ENCODE results near the gene NCF2. TPM values are rescaled to one million over a fixed set of nuclear protein-coding genes. Genes with fewer than 3 reads are reported as not detected.

Gene NCF2
- total RNA-seq, 1 experiment from 2014 or later, result not detected

DNA sequence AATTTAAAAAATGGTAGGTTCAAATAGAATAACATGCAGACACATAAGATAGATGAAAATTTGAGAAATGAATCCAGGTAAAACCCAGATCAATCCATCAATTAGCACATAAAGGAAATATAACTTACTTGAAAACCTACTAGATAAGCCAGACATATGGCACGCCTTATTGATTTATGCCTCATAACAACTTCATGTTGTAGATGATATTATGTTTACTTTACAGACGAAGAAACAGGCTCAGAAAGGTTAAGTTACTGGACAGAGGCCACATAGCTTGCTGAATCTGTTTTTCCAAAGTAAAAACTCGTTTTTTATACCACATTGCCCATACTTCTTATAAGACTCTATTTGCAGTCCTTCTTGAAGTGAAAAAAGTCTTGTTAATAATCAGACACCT is 22.1 kb upstream of the NCF2 start:
- no peaks in the 10 kb centered on the region for H3K36me3 ChIP-seq (ENCODE audit: insufficient read depth, low read length, poor library complexity, severe bottlenecking)
- H3K4me3 ChIP-seq (ENCODE audit: low read depth, low read length, poor library complexity, severe bottlenecking), result no peak overlapping the region
- H3K27me3 ChIP-seq (replicated peaks; ENCODE audit: insufficient read depth, low read depth, low read length, poor library complexity), result no peaks in the 10 kb centered on the region
- TF ChIP-seq EZH2 (IDR thresholded peaks at IDR 0.05; ENCODE audit: borderline replicate concordance, low read depth, low read length, poor library complexity, severe bottlenecking), result no peak
- TF ChIP-seq, protein P1, sequence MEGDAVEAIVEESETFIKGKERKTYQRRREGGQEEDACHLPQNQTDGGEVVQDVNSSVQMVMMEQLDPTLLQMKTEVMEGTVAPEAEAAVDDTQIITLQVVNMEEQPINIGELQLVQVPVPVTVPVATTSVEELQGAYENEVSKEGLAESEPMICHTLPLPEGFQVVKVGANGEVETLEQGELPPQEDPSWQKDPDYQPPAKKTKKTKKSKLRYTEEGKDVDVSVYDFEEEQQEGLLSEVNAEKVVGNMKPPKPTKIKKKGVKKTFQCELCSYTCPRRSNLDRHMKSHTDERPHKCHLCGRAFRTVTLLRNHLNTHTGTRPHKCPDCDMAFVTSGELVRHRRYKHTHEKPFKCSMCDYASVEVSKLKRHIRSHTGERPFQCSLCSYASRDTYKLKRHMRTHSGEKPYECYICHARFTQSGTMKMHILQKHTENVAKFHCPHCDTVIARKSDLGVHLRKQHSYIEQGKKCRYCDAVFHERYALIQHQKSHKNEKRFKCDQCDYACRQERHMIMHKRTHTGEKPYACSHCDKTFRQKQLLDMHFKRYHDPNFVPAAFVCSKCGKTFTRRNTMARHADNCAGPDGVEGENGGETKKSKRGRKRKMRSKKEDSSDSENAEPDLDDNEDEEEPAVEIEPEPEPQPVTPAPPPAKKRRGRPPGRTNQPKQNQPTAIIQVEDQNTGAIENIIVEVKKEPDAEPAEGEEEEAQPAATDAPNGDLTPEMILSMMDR (conservative IDR thresholded peaks at IDR 0.05; ENCODE audit: low read depth, low read length), result no peak
- ChIA-PET CTCF (no interaction called here), POLR2A (ENCODE audit: low non-redundant PET) (no interaction called here)
- no TSS peak for BruUV-seq (replicated peaks)
- peaks cover 9% of the 10 kb centered on the region for H3K4me1 ChIP-seq (ENCODE audit: insufficient read depth, low read length, poor library complexity, severe bottlenecking)
- H3K9me3 ChIP-seq (ENCODE audit: low read depth, low read length, poor library complexity, severe bottlenecking), result no peaks in the 10 kb centered on the region
- DNase-seq (ENCODE audit: low spot score), result no peak
- intact Hi-C loops (cut with micrococcal nuclease; ENCODE audit: unreplicated experiment), result no loop called here
- H3K27ac ChIP-seq (ENCODE audit: low read depth, low read length, poor library complexity, severe bottlenecking), result no peak overlapping the region

DNA sequence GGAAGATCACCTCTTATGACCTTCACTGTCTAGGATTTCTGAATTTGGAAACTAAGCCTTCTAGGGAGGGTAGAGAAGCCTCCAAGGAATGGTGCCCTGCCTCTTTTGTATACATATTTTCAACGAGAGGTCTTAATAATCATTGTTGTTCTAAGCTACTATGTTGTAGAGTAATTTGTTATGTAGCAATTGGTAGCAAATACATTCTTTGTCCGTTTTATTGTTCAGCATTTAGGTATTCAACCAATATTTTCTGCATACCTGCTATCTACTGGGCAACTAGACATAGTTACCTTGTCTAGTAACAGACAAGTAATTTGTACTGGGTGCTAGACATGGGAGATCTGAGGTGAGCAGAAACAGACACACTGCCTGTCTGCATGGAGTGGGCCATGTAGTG is 20.8 kb upstream of the NCF2 start:
- H3K4me3 ChIP-seq (ENCODE audit: low read depth, low read length, poor library complexity, severe bottlenecking), result no peak overlapping the region
- intact Hi-C loops (cut with micrococcal nuclease; ENCODE audit: unreplicated experiment), result no loop called here
- DNase-seq (ENCODE audit: low spot score), result no peak
- no TSS peak for BruUV-seq (replicated peaks)
- ChIA-PET CTCF (no interaction called here), POLR2A (ENCODE audit: low non-redundant PET) (no interaction called here)
- H3K36me3 ChIP-seq (ENCODE audit: insufficient read depth, low read length, poor library complexity, severe bottlenecking), result no peaks in the 10 kb centered on the region
- no peaks in the 10 kb centered on the region for H3K27me3 ChIP-seq (replicated peaks; ENCODE audit: insufficient read depth, low read depth, low read length, poor library complexity)
- H3K27ac ChIP-seq (ENCODE audit: low read depth, low read length, poor library complexity, severe bottlenecking), result no peak overlapping the region
- no peaks in the 10 kb centered on the region for H3K9me3 ChIP-seq (ENCODE audit: low read depth, low read length, poor library complexity, severe bottlenecking)
- H3K4me1 ChIP-seq (ENCODE audit: insufficient read depth, low read length, poor library complexity, severe bottlenecking), result peaks cover 9% of the 10 kb centered on the region
- TF ChIP-seq, protein P1 (conservative IDR thresholded peaks at IDR 0.05; ENCODE audit: low read depth, low read length), result no peak
- TF ChIP-seq EZH2 (IDR thresholded peaks at IDR 0.05; ENCODE audit: borderline replicate concordance, low read depth, low read length, poor library complexity, severe bottlenecking), result no peak

DNA sequence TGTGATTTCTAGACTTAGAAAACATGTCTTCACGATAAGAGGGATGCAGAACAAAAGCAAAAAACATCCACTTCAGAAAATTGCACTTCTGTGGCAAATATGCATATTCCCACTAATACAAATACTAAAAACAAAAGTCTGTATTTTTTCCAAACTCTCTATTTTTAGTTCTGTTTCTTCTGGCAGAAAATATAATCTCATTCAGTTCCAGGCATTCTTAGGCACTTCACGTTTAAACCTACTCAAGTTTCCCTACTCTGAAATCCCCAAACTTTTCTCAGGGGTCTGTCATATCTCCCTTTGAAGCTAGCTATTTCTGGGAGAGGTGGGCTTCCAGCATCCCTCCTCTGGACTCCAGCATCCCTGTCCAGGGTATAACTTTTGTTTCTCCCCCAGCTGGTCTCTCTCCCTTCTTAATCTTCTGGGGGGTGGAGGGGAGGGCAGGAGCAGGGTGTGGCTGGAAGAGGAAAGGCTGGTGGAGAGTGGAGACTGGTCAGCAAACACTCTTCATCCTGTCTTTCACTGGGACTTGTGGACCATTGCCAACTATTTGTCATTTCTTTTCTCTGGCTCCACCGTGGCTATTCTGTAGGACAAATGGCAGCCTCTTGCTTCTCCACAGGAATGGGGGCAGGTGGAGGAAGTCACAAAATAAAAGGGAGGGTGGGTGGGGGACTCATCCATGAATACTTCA is 19.6 kb upstream of the NCF2 start:
- H3K27ac ChIP-seq (ENCODE audit: low read depth, low read length, poor library complexity, severe bottlenecking), result no peak overlapping the region
- no peak for TF ChIP-seq EZH2 (IDR thresholded peaks at IDR 0.05; ENCODE audit: borderline replicate concordance, low read depth, low read length, poor library complexity, severe bottlenecking)
- TF ChIP-seq, protein P1 (conservative IDR thresholded peaks at IDR 0.05; ENCODE audit: low read depth, low read length), result no peak
- ChIA-PET POLR2A (ENCODE audit: low non-redundant PET) (interaction anchor here (0.6 kb wide), 1 partner anchor 241 kb away, joined by 3 read pairs; no protein-coding TSS in a partner anchor), CTCF (interaction anchor here (0.6 to 1.6 kb wide), 6 partner anchors 23 to 1082 kb away, joined by 3 to 16 read pairs (median 4); no protein-coding TSS in a partner anchor)
- no peak for DNase-seq (ENCODE audit: low spot score)
- no TSS peak for BruUV-seq (replicated peaks)
- no peaks in the 10 kb centered on the region for H3K27me3 ChIP-seq (replicated peaks; ENCODE audit: insufficient read depth, low read depth, low read length, poor library complexity)
- H3K4me1 ChIP-seq (ENCODE audit: insufficient read depth, low read length, poor library complexity, severe bottlenecking), result peaks cover 9% of the 10 kb centered on the region
- no peaks in the 10 kb centered on the region for H3K9me3 ChIP-seq (ENCODE audit: low read depth, low read length, poor library complexity, severe bottlenecking)
- no peaks in the 10 kb centered on the region for H3K36me3 ChIP-seq (ENCODE audit: insufficient read depth, low read length, poor library complexity, severe bottlenecking)
- intact Hi-C loops (cut with micrococcal nuclease; ENCODE audit: unreplicated experiment), result loop anchor here (2.0 kb wide), 1 partner anchor 307 kb away; no protein-coding TSS in a partner anchor
- H3K4me3 ChIP-seq (ENCODE audit: low read depth, low read length, poor library complexity, severe bottlenecking), result no peak overlapping the region

Measured in A673 (cell line).